Activated naive CD8-positive, alpha-beta T cell treated with anti-CD3 and anti-CD28 coated beads for 36 hours (primary cell): ENCODE measurements around the gene KIAA0825. TPM values are rescaled to one million over a fixed set of nuclear protein-coding genes. Genes with fewer than 3 reads are reported as not detected.

Experiments used
- DNase-seq: peaks from one replicate; pipeline ENCODE4 v3.0.0; 2021
- H3K27ac Mint-ChIP-seq: one replicate; pipeline ENCODE4 v1.8.0; 2022; ENCODE audit warnings: mild to moderate bottlenecking, moderate library complexity, mixed read lengths
- H3K27me3 Mint-ChIP-seq: one replicate; pipeline ENCODE4 v1.8.0; 2022; ENCODE audit warnings: mild to moderate bottlenecking, mixed read lengths
- H3K36me3 Mint-ChIP-seq: one replicate; pipeline ENCODE4 v1.8.0; 2021; ENCODE audit warnings: mild to moderate bottlenecking, mixed read lengths
- H3K4me1 Mint-ChIP-seq: one replicate; pipeline ENCODE4 v1.8.0; 2021; ENCODE audit warnings: mixed read lengths
- H3K4me3 Mint-ChIP-seq: one replicate; pipeline ENCODE4 v1.8.0; 2022; ENCODE audit warnings: mild to moderate bottlenecking, moderate library complexity, mixed read lengths
- H3K9me3 Mint-ChIP-seq: one replicate; pipeline ENCODE4 v1.8.0; 2022; ENCODE audit warnings: mixed read lengths
- total RNA-seq, 2 experiments: library from RNA; stranded (reverse); gene quantifications; one replicate each; pipeline ENCODE4 v1.2.3, GENCODE V29; 2021

KIAA0825 gene
- total RNA-seq, 2 experiments from 2014 or later, result 0.76 to 1.0 TPM

DNA sequence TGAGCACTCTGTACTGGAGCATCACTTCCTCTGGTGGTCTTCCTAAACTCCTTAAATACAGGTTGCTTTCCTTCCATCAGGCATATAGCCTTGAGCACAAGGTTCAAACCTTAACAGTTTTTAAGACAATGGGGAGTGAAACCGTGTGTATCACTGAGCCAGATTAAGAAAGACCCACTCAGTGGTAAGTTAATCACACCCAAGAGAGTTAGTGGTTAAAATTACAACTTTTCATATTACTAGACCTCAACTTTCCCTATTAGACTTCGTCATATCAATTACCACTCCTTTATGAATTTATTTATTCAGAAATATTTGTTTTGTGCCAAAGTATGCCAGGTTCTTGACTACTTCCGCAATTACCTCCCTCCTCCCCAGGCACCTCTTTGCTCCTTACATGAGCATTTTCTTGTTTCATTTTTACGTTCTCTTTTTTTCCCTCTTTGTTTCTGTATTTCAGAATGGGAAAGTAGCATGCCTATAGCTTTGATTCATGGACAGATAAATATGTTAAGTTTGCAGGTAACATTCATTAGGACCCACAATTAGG, 351.0 kb downstream of the KIAA0825 start:
- no peak for DNase-seq
- no peak overlapping the region for H3K27ac Mint-ChIP-seq
- peaks cover 3% of the 10 kb centered on the region for H3K27me3 Mint-ChIP-seq
- no peaks in the 10 kb centered on the region for H3K4me1 Mint-ChIP-seq
- H3K9me3 Mint-ChIP-seq, result peaks cover 5% of the 10 kb centered on the region
- no peak overlapping the region for H3K4me3 Mint-ChIP-seq
- no peaks in the 10 kb centered on the region for H3K36me3 Mint-ChIP-seq

DNA sequence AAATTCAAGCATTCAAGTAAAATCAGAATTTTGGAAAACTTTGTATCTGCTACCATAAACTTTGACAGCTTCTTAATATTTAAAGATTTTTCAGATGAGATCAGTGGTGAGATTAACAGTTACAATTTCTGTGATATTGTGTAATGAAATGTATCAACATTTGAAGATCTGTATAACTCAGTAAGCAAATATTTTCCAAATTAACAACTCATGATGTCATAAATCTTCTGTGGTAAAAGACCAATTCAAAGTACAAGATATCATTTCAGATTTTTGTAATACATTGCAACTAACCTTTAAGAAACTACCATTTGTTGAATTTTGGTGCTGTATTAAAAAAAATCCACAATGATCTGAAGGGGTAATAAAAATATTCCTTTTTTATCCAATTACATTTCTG, 352.2 kb downstream of the KIAA0825 start:
- H3K4me1 Mint-ChIP-seq, result no peaks in the 10 kb centered on the region
- DNase-seq, result no peak
- H3K27ac Mint-ChIP-seq, result no peak overlapping the region
- no peaks in the 10 kb centered on the region for H3K36me3 Mint-ChIP-seq
- H3K4me3 Mint-ChIP-seq, result no peak overlapping the region
- H3K27me3 Mint-ChIP-seq, result peaks cover 3% of the 10 kb centered on the region
- H3K9me3 Mint-ChIP-seq, result peaks cover 5% of the 10 kb centered on the region

DNA sequence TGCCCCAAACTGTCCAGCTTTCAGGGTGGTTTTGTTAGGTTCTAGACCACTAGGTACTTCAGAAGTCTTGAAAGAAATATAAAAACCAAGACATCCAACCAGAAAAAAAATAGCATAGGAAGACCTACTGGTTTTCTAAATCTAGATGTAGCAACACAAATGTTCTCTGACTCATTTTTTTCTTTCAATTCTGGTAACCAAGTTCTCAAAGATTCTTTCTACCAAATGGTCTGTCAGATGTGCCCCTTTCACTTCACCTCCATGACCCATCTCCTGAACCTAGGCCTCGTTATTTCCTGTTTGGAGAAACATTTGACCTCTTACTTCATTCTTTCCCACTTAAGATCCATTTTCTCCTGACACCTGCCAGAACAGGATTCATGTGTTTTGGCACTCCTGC, 355.3 kb downstream of the KIAA0825 start:
- Mint-ChIP-seq H3K4me1 (no peaks in the 10 kb centered on the region), H3K9me3 (no peaks in the 10 kb centered on the region), H3K36me3 (no peaks in the 10 kb centered on the region)

DNA sequence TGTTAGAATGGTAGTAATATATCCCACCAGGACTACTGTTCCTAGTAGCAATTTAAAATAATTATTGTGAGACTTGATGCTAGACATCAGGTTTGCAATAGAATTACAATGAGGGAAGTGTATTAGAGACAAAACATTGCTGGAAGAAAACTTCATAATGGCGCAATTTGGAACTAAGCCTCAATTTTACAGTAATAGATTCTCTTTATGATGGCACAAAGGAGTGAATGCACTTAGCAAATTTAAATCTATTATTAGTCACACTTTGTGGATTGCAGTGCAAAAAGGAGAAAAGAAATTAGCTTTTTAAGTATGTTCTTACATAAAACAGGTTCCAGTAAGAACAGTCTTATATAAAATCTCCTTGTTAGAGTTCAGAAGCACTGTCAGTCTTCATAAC, 358.3 kb downstream of the KIAA0825 start:
- Mint-ChIP-seq H3K36me3 (no peaks in the 10 kb centered on the region), H3K27me3 (no peaks in the 10 kb centered on the region), H3K9me3 (no peaks in the 10 kb centered on the region), H3K27ac (no peak overlapping the region), H3K4me3 (no peak overlapping the region), H3K4me1 (no peaks in the 10 kb centered on the region)
- DNase-seq, result no peak

More for the DNA sequence above, 355.3 kb downstream of the KIAA0825 start:
- Mint-ChIP-seq H3K27ac (no peak overlapping the region), H3K27me3 (no peaks in the 10 kb centered on the region), H3K4me3 (no peak overlapping the region)
- no peak for DNase-seq

- Mint-ChIP-seq H3K9me3 (no peaks in the 10 kb centered on the region), H3K27me3 (no peaks in the 10 kb centered on the region), H3K4me3 (no peak overlapping the region), H3K27ac (no peak overlapping the region), H3K36me3 (no peaks in the 10 kb centered on the region), H3K4me1 (no peaks in the 10 kb centered on the region)
- DNase-seq, result no peak
These were observed 364.2 kb downstream of the KIAA0825 start for GRCh38 chr5:94254214-94254613.

DNA sequence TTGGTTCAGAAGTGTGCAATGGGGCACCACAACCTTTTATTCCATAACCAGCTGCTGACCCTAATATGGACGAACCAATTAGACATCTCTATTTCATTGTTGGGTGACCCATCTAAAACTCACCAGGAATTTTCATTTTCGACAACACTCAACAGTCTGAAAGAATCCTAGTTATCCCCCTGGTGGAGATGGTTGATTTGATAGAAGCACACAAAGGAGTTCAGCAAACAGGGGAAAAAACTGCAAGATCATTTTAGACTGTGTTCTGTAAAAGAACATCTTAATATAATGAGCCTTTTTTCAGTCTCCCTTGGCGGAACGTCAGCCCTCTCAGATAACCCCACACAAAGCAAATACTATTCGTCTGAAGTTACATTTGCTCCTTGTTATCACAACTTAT, 367.4 kb downstream of the KIAA0825 start:
- Mint-ChIP-seq H3K4me1 (no peaks in the 10 kb centered on the region), H3K9me3 (no peaks in the 10 kb centered on the region), H3K36me3 (no peaks in the 10 kb centered on the region), H3K27ac (no peak overlapping the region), H3K27me3 (no peaks in the 10 kb centered on the region), H3K4me3 (no peak overlapping the region)
- no peak for DNase-seq

- no peaks in the 10 kb centered on the region for H3K9me3 Mint-ChIP-seq
- H3K4me3 Mint-ChIP-seq, result no peak overlapping the region
- no peak for DNase-seq
- H3K4me1 Mint-ChIP-seq, result no peaks in the 10 kb centered on the region
- H3K36me3 Mint-ChIP-seq, result no peaks in the 10 kb centered on the region
- H3K27me3 Mint-ChIP-seq, result no peaks in the 10 kb centered on the region
- H3K27ac Mint-ChIP-seq, result no peak overlapping the region
These were observed 369.0 kb downstream of the KIAA0825 start for GRCh38 chr5:94249430-94249829.

DNA sequence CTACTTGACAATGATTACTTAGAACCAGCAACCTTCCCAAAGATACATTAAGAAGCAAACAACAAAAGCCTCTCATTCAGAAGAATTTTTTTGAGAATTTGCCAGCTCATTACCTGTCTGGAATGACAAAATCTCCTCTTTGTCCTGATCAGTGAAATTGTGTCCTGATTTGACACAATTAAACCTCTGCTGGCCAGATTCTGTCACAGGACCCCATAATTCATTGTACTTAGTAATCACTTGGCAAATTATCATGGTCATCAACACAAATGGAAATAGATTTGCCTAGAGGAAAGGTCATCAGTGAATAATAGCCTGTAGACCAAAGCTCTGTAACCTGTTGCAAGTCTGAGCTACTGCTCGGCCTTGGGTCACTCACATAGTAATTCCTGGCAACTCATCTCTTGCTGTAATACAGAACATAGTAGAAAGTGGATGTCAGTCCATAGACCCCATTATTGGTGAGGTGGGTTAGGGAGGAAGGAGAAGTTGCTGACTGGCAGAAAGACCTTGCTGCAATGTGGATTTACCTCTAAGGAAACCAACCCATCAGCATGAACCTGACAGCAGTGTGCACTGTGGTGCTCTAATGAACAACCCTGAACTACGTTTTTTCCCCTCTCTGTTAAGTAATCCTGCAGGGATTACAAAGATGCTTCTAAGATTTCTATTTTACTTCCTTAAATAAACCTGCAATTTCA, 370.1 kb downstream of the KIAA0825 start:
- Mint-ChIP-seq H3K9me3 (no peaks in the 10 kb centered on the region), H3K27me3 (no peaks in the 10 kb centered on the region), H3K36me3 (no peaks in the 10 kb centered on the region), H3K4me3 (no peak overlapping the region), H3K27ac (no peak overlapping the region), H3K4me1 (no peaks in the 10 kb centered on the region)
- no peak for DNase-seq

- Mint-ChIP-seq H3K27ac (no peak overlapping the region), H3K9me3 (no peaks in the 10 kb centered on the region), H3K27me3 (no peaks in the 10 kb centered on the region), H3K4me3 (no peak overlapping the region), H3K4me1 (no peaks in the 10 kb centered on the region), H3K36me3 (no peaks in the 10 kb centered on the region)
- DNase-seq, result no peak
These were observed 372.8 kb downstream of the KIAA0825 start for GRCh38 chr5:94245608-94246007.

GRCh38 chr5:94244921-94245320, 373.5 kb downstream of the KIAA0825 start:
- DNase-seq, result no peak
- no peaks in the 10 kb centered on the region for H3K9me3 Mint-ChIP-seq
- no peaks in the 10 kb centered on the region for H3K4me1 Mint-ChIP-seq
- H3K27ac Mint-ChIP-seq, result no peak overlapping the region
- no peaks in the 10 kb centered on the region for H3K27me3 Mint-ChIP-seq
- no peaks in the 10 kb centered on the region for H3K36me3 Mint-ChIP-seq
- no peak overlapping the region for H3K4me3 Mint-ChIP-seq

GRCh38 chr5:94243612-94244011, 374.8 kb downstream of the KIAA0825 start:
- no peak for DNase-seq
- H3K4me3 Mint-ChIP-seq, result no peak overlapping the region
- H3K36me3 Mint-ChIP-seq, result no peaks in the 10 kb centered on the region
- H3K27me3 Mint-ChIP-seq, result no peaks in the 10 kb centered on the region
- no peak overlapping the region for H3K27ac Mint-ChIP-seq
- H3K9me3 Mint-ChIP-seq, result no peaks in the 10 kb centered on the region
- H3K4me1 Mint-ChIP-seq, result no peaks in the 10 kb centered on the region

DNA sequence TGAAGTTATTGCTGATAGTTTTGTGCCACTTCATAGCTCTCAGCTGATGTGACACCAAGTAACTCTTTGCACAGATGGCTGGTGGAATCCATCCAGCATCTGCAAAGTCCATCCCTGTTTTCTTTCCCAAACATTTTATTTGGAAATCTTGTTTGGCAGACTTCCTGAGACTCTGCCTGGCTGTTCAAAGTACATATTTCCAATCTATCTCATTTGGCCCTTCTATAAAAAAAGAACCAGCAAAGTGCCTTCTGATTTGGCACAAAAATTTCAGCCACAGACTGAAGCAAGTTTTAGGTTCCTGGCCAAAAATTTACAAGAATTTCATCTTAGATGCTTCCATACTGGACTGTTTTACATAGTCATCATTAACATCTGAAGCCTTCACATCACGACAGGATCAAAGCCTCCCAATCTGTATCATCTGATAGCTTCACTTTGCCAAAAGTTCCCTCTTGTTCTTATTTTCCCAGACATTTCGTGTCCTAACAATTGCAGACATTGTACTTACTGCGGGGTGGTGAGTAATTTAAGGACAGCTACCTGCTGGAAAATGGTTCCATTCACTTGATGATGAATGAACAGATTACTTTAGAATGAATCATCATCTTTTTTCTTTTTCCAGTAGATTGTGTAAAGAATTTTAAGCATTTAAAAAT, 377.3 kb downstream of the KIAA0825 start:
- no peak for DNase-seq
- H3K4me1 Mint-ChIP-seq, result no peaks in the 10 kb centered on the region
- no peaks in the 10 kb centered on the region for H3K9me3 Mint-ChIP-seq
- no peaks in the 10 kb centered on the region for H3K36me3 Mint-ChIP-seq
- H3K27ac Mint-ChIP-seq, result no peak overlapping the region
- H3K27me3 Mint-ChIP-seq, result no peaks in the 10 kb centered on the region
- H3K4me3 Mint-ChIP-seq, result no peak overlapping the region

- DNase-seq, result no peak
- Mint-ChIP-seq H3K4me1 (no peaks in the 10 kb centered on the region), H3K4me3 (no peak overlapping the region), H3K9me3 (no peaks in the 10 kb centered on the region), H3K27ac (no peak overlapping the region), H3K27me3 (no peaks in the 10 kb centered on the region), H3K36me3 (no peaks in the 10 kb centered on the region)
These were observed 377.8 kb downstream of the KIAA0825 start for GRCh38 chr5:94240596-94240992.

- H3K4me1 Mint-ChIP-seq, result no peaks in the 10 kb centered on the region
- no peak overlapping the region for H3K27ac Mint-ChIP-seq
- H3K9me3 Mint-ChIP-seq, result no peaks in the 10 kb centered on the region
- no peak for DNase-seq
- no peaks in the 10 kb centered on the region for H3K27me3 Mint-ChIP-seq
- H3K4me3 Mint-ChIP-seq, result no peak overlapping the region
- H3K36me3 Mint-ChIP-seq, result no peaks in the 10 kb centered on the region
These were observed 378.3 kb downstream of the KIAA0825 start for GRCh38 chr5:94240134-94240533.

- H3K27me3 Mint-ChIP-seq, result no peaks in the 10 kb centered on the region
- no peak overlapping the region for H3K4me3 Mint-ChIP-seq
- peaks cover 2% of the 10 kb centered on the region for H3K9me3 Mint-ChIP-seq
- H3K4me1 Mint-ChIP-seq, result no peaks in the 10 kb centered on the region
- DNase-seq, result no peak
- no peak overlapping the region for H3K27ac Mint-ChIP-seq
- H3K36me3 Mint-ChIP-seq, result peaks cover 2% of the 10 kb centered on the region
These were observed 379.1 kb downstream of the KIAA0825 start for GRCh38 chr5:94239266-94239665.

DNA sequence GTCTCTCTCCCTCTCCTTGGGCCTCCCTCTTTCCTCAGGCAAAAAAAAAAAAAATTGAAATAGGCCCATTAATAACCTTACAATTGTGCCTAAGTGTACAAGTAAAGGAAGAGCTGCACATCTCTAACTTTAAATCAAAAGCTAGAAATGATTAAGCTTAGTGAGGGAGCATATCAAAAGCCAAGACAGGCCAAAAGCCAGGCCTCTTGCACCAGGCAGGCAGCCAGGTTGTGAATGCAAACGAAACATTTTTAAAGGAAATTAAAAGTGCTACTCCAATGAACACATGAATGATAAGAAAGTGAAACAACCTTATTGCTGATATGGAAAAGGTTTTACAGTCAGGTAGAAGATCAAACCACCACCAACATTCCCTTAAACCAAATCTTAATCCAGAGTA, 383.4 kb downstream of the KIAA0825 start:
- H3K36me3 Mint-ChIP-seq, result peaks cover 4% of the 10 kb centered on the region
- peaks cover 2% of the 10 kb centered on the region for H3K9me3 Mint-ChIP-seq
- H3K27me3 Mint-ChIP-seq, result no peaks in the 10 kb centered on the region

More for the DNA sequence above, 383.4 kb downstream of the KIAA0825 start:
- H3K4me1 Mint-ChIP-seq, result no peaks in the 10 kb centered on the region
- no peak overlapping the region for H3K4me3 Mint-ChIP-seq
- H3K27ac Mint-ChIP-seq, result no peak overlapping the region
- DNase-seq, result no peak
